Measurements from ENCODE around the gene PECR. TPM values are rescaled to one million over a fixed set of nuclear protein-coding genes. Genes with fewer than 3 reads are reported as not detected.

The PECR gene
- total RNA-seq, 1 experiment from 2014 or later = 13.9 TPM

DNA sequence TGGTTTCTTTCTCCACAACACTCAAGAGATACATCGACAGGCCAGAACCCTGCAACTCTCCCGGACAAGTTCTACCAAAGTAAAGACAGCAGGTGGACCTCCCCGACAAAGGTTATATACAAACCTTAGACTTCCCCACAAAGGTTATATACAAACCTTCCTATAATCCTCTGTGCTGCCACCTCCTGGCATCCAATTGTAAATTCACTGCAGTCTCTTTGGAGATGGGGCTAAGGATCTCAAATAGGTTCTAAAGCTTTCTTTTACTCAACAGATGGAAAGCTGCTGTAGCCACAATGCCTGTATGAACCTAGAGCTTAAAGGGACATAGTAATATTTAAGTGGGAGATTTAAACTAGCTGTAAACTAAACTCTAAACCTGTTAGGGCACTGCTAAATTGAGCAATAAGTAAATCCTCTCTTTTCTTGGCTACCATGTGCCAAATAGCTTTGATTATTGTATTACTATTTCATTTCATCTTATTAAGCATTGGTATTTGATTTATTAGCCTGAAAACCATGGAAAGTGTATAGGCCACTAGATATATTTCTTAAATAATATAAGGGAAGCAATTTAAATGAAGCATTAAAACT is 58.5 kb downstream of the PECR start:
- POLR2A ChIA-PET = no interaction called here
- no peaks in the 10 kb centered on the region for H3K4me1 Mint-ChIP-seq
- DNase-seq (ENCODE audit: low spot score) (peak; percentile 53), ATAC-seq (peak; percentile 98)
- CTCF ChIA-PET = interaction anchor here (0.5 to 2.6 kb wide), 24 partner anchors 9 to 622 kb away, joined by 3 to 23 read pairs (median 5); partner anchors contain the start of genes MREG, PECR and TMEM169
- H3K27me3 Mint-ChIP-seq (ENCODE audit: low read depth) = no peaks in the 10 kb centered on the region
- no peak for TF ChIP-seq NFATC4 (CRISPR knock-in tag; IDR thresholded peaks at IDR 0.05)
- TF ChIP-seq, protein P1, sequence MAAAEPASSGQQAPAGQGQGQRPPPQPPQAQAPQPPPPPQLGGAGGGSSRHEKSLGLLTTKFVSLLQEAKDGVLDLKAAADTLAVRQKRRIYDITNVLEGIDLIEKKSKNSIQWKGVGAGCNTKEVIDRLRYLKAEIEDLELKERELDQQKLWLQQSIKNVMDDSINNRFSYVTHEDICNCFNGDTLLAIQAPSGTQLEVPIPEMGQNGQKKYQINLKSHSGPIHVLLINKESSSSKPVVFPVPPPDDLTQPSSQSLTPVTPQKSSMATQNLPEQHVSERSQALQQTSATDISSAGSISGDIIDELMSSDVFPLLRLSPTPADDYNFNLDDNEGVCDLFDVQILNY (CRISPR knock-in tag; IDR thresholded peaks at IDR 0.05) = no peak
- TF ChIP-seq CTCF (IDR thresholded peaks at IDR 0.05) = peak; percentile 46
- TF ChIP-seq NFE2L1 (CRISPR knock-in tag; IDR thresholded peaks at IDR 0.05) = no peak
- TF ChIP-seq GABPB1 (CRISPR knock-in tag; IDR thresholded peaks at IDR 0.05) = no peak
- TF ChIP-seq, protein P2, sequence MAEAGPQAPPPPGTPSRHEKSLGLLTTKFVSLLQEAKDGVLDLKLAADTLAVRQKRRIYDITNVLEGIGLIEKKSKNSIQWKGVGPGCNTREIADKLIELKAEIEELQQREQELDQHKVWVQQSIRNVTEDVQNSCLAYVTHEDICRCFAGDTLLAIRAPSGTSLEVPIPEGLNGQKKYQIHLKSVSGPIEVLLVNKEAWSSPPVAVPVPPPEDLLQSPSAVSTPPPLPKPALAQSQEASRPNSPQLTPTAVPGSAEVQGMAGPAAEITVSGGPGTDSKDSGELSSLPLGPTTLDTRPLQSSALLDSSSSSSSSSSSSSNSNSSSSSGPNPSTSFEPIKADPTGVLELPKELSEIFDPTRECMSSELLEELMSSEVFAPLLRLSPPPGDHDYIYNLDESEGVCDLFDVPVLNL (CRISPR knock-in tag; IDR thresholded peaks at IDR 0.05; ENCODE audit: borderline replicate concordance, low read depth) = no peak
- TF ChIP-seq, protein P3, sequence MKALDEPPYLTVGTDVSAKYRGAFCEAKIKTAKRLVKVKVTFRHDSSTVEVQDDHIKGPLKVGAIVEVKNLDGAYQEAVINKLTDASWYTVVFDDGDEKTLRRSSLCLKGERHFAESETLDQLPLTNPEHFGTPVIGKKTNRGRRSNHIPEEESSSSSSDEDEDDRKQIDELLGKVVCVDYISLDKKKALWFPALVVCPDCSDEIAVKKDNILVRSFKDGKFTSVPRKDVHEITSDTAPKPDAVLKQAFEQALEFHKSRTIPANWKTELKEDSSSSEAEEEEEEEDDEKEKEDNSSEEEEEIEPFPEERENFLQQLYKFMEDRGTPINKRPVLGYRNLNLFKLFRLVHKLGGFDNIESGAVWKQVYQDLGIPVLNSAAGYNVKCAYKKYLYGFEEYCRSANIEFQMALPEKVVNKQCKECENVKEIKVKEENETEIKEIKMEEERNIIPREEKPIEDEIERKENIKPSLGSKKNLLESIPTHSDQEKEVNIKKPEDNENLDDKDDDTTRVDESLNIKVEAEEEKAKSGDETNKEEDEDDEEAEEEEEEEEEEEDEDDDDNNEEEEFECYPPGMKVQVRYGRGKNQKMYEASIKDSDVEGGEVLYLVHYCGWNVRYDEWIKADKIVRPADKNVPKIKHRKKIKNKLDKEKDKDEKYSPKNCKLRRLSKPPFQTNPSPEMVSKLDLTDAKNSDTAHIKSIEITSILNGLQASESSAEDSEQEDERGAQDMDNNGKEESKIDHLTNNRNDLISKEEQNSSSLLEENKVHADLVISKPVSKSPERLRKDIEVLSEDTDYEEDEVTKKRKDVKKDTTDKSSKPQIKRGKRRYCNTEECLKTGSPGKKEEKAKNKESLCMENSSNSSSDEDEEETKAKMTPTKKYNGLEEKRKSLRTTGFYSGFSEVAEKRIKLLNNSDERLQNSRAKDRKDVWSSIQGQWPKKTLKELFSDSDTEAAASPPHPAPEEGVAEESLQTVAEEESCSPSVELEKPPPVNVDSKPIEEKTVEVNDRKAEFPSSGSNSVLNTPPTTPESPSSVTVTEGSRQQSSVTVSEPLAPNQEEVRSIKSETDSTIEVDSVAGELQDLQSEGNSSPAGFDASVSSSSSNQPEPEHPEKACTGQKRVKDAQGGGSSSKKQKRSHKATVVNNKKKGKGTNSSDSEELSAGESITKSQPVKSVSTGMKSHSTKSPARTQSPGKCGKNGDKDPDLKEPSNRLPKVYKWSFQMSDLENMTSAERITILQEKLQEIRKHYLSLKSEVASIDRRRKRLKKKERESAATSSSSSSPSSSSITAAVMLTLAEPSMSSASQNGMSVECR (CRISPR knock-in tag; IDR thresholded peaks at IDR 0.05; ENCODE audit: borderline replicate concordance) = no peak
- H3K4me3 Mint-ChIP-seq = no peak overlapping the region
- H3K36me3 Mint-ChIP-seq = 0 out of 2 replicates have a peak, but pooled peaks cover 2% of the 10 kb centered on the region
- H3K9me3 Mint-ChIP-seq = no peaks in the 10 kb centered on the region
- H3K27ac Mint-ChIP-seq = no peak overlapping the region

GRCh38 chr2:216021768-216022565 is 59.6 kb downstream of the PECR start:
- H3K27me3 Mint-ChIP-seq (ENCODE audit: low read depth) = no peaks in the 10 kb centered on the region
- DNase-seq (ENCODE audit: low spot score) (no peak), ATAC-seq (no peak)
- peaks cover 5% of the 10 kb centered on the region; the same call in 1 of the 2 replicates for H3K4me1 Mint-ChIP-seq
- no peak overlapping the region for H3K4me3 Mint-ChIP-seq
- H3K36me3 Mint-ChIP-seq = no peaks in the 10 kb centered on the region
- H3K27ac Mint-ChIP-seq = no peak overlapping the region
- CTCF ChIA-PET = interaction anchor here (1.0 to 2.6 kb wide), 4 partner anchors 10 to 43 kb away, joined by 3 to 17 read pairs (median 8); no protein-coding TSS in a partner anchor
- no peaks in the 10 kb centered on the region for H3K9me3 Mint-ChIP-seq
- POLR2A ChIA-PET = no interaction called here
- no peak for TF ChIP-seq ZNF425 (CRISPR knock-in tag; conservative IDR thresholded peaks at IDR 0.05)
- TF ChIP-seq GABPB1 (CRISPR knock-in tag; IDR thresholded peaks at IDR 0.05) = no peak
- no peak for TF ChIP-seq CREM (CRISPR knock-in tag; IDR thresholded peaks at IDR 0.05)
- TF ChIP-seq, protein P4, sequence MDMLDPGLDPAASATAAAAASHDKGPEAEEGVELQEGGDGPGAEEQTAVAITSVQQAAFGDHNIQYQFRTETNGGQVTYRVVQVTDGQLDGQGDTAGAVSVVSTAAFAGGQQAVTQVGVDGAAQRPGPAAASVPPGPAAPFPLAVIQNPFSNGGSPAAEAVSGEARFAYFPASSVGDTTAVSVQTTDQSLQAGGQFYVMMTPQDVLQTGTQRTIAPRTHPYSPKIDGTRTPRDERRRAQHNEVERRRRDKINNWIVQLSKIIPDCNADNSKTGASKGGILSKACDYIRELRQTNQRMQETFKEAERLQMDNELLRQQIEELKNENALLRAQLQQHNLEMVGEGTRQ (CRISPR knock-in tag; IDR thresholded peaks at IDR 0.05) = no peak
- no peak for TF ChIP-seq OVOL2 (CRISPR knock-in tag; IDR thresholded peaks at IDR 0.05; ENCODE audit: borderline replicate concordance)
- no peak for TF ChIP-seq NFATC4 (CRISPR knock-in tag; IDR thresholded peaks at IDR 0.05)
- no peak for TF ChIP-seq TP53 (CRISPR knock-in tag; IDR thresholded peaks at IDR 0.05)
- no peak for TF ChIP-seq FOXK1 (CRISPR knock-in tag; IDR thresholded peaks at IDR 0.05)
- TF ChIP-seq, protein P5, sequence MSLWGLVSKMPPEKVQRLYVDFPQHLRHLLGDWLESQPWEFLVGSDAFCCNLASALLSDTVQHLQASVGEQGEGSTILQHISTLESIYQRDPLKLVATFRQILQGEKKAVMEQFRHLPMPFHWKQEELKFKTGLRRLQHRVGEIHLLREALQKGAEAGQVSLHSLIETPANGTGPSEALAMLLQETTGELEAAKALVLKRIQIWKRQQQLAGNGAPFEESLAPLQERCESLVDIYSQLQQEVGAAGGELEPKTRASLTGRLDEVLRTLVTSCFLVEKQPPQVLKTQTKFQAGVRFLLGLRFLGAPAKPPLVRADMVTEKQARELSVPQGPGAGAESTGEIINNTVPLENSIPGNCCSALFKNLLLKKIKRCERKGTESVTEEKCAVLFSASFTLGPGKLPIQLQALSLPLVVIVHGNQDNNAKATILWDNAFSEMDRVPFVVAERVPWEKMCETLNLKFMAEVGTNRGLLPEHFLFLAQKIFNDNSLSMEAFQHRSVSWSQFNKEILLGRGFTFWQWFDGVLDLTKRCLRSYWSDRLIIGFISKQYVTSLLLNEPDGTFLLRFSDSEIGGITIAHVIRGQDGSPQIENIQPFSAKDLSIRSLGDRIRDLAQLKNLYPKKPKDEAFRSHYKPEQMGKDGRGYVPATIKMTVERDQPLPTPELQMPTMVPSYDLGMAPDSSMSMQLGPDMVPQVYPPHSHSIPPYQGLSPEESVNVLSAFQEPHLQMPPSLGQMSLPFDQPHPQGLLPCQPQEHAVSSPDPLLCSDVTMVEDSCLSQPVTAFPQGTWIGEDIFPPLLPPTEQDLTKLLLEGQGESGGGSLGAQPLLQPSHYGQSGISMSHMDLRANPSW (CRISPR knock-in tag; conservative IDR thresholded peaks at IDR 0.05; ENCODE audit: low read depth) = no peak
- no peak for TF ChIP-seq ZNF396 (CRISPR knock-in tag; IDR thresholded peaks at IDR 0.05; ENCODE audit: borderline replicate concordance)
